ENCODE measurements around the gene RAD9A.
A peak's percentile ranks its signal among the peaks of the same experiment; 100 is the strongest.

Gene RAD9A

DNA sequence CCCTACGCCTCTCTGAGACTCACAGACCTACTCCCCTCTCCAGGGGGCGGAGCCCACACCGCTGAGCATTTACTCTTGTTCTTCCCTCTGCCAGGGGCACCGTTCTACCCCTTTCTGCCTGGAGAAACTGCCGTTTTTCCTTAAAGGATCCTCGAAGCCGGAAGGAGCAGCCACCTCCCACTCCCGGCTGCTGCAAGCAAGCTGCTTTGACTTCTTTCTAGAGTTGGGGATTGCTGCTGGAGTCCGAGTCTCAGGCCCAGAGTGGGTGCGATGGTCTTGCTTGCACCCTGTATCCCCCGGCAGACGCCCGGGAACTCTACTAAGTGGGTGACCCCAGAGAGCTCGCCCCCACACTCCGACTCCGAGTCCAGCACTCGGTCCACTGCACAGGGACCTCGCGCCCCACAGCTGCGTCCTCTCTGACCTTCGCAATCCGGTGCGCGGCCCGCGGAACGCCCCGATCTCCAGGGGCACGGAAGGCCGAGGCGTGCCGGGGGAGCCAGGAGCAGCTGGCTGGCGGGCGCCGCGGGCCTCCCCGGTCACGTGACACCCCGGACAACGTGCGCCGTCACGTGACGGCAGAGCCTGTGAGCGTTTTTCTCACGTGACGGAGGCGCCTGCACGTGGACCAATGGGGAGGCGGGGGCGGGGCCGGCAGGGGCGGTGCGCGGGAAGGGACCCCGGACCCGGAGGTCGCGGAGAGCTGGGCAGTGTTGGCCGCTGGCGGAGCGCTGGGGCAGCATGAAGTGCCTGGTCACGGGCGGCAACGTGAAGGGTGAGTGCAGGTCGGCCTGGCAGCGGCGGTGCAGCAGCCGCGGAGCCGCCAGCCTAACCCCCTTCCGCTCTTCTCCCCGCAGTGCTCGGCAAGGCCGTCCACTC is at the start of gene RAD9A:
Gene RAD9A, plus strand, starts transcription at position 683 of the 879 bp plus-strand sequence. Its CDS starts 59 bp downstream, at position 742.
- peak; percentile 68 for DNase-seq (ENCODE audit: low read depth, low spot score)

DNA sequence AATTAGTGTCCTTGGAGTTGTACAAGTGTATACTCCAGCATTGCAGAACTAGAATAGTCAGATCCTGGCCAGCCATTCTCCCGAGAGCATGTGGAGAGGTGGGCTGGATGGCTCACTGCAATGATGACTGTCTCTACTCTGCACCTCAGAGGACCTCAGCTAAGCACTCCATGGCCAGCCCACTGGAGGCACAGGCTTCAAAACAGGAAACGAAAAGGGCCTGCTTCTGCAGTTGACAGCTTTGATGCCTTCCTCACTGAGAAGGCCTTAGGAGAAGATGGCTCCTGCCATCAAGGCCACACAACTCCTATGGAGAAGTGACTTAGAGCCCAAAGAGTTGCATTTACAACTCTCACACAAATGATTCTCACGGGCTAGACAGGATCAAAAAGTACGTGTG is 47.5 kb upstream of the RAD9A start:
- no peak for DNase-seq (ENCODE audit: low read depth, low spot score)

DNA sequence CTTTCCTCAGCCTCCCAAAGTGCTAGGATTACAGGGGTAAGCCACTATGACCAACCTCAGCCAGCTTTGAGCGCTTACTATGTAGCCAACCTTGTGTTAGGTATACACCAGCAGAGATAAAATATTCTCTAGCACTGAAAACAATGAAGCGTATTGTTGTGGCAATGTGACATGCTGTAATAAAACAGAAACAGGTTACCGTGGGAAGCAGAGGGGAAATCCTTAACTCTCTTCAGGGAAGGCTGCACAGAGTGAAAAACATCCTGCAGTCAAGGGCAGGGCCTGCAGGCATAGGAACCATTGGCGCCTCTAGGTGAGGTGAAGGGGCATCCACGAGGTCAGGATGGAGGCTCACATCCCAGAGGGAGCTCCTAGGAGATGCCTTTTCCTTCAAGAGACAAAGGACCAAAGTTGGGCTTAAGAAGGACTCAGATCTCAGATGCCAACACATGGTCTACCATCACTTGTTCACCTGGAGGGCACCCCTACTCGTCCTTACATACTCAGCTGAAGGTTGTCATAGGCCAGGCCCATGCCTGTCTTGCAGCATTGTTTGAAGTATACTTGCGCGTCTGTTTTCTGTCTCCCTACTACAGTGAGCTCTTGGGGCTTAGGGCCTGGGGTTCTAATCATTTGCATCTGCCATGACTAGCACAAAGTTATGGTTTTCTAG is 46.4 kb upstream of the RAD9A start:
- no peak for DNase-seq (ENCODE audit: low read depth, low spot score)

DNA sequence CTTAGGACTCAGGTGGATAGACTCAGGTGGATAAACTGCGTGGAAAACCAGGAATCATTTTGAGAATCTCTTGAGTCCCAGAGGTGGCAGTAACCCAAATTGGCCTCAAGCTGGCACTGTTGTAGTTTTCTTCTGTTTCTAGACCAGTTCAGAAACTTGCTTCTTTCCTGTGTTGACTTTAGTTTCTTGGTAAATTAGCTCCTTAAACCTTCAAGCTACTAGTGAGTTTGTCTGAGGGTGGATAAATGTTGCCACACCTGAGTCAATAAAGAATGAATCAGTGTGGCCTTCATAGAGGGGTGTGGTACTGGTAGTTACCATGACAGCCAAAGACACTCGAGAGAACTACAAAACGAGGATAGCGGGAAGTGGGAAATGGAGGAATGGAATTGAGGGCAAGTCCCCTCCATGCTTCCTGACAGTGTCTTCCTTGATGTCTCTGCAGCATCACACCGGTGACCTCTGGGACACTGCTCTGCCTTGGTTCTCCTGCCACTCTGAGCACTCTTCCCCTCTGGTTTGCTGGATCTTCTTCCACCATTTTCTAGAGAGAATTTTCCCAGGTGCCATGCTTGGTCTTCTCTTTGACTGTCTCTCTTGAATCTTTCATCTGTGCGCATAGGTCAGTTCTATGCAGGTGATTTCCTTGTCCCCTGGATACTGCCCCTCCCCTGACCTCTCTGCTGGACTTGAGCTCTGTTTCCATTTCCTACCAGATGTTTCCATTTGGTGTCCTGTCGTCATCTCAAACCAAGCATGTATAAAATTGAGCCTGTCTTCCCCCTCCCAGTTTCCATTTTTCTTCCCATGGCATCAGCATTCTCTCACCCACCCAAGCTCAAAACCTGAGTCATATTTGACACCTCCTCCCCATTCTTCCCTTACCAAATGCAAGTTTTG is 45.6 kb upstream of the RAD9A start:
- no peak for DNase-seq (ENCODE audit: low read depth, low spot score)

DNA sequence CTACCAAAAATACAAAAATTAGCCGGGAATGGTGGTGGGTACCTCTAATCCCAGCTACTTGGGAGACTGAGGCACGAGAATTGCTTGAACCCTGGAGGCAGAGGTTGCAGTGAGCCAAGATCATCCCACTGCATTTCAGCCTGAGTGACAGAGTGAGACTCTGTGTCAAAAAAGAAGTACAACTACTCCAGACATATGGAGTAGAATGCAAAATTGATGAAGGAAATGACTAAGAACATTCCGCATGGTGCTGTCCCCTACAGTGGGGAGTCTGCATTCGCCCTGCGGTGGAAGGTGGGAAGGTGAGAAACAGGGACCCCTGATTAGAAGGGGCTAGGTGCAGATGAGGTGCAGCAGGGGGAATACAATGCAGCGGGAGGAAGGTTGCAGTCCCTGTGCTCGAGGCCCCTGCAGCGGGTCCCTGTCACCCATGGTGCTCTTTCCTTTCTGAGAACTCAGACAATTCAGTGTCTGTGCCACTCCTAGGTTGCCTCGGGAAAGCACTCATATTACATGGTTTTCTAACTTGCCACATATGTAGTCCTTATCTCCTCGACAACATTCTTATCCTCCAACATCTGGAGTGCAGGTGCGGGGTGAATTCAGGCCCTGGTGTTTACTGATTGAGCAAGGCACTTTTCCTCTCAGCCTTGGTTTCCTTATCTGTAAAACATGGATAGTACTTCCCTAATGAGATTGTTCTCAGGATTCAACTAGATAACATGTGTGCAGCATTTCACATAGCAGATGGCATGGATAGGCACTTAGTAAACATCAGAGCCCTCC is 43.6 kb upstream of the RAD9A start:
- DNase-seq (ENCODE audit: low read depth, low spot score) = no peak

DNA sequence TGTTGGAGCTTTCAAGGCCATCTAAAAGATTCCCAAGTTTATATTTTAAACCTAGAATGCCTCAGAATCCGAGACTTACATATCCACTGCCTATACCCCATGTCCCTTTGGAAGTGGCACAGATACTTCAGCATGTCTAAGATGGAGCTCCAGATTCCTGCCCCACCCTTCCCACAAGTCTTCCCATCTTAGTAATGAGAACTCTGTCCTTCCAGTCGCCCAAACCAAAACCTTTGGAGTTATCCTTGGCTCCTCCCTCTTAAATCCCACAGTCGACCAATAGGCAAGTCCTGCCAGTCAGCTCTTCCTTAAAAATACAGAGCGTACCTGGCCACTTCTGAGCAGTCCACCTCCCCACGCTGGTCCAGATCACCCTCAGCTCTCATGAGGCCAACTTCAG is 42.8 kb upstream of the RAD9A start:
- DNase-seq (ENCODE audit: low read depth, low spot score) = no peak

DNA sequence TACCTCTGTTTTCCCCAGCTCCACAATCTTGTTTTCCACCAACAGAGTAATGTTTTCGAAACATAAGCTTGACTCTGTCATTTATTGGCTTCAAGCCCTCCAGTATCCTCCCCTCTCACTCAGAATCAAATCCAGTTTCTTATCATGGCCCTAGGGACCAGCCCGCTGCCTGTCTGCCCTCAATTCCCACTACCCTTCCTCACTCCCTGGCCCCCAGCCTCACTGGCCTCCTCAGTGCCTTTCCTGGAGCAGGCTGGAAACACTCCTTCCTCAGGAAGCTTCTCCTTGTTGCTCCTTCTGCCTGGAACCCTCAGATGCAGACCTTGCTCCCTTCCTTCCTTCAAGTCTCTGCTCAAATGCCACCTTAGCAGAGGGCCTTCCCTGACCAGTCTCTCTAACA is 42.3 kb upstream of the RAD9A start:
- DNase-seq (ENCODE audit: low read depth, low spot score) = no peak

DNA sequence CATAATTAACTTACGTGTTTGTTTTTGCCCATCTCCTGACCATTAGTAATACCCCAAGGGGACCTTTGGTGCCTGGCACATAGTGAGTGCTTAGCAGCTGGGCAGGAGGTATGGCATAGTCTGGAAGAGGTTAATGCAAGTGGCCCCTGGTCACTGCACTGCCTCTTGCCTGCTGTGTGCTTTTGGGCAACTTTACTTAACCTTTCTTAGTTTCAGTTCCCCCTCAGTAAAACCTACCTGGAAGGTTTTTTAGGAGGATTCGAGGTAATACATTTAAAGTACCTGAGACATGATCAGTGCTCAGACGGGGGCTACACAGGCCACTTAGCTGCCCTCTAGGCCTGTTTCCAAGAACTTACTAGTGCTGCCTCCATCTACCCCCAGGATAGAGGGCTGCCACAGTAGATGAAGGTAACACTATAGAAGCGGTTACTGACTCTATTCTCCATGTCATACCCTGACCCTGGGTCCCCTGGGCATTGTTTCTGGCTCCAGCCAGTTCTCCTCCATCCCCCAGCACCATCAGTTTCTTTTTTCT is 41.8 kb upstream of the RAD9A start:
- DNase-seq (ENCODE audit: low read depth, low spot score) = no peak

DNA sequence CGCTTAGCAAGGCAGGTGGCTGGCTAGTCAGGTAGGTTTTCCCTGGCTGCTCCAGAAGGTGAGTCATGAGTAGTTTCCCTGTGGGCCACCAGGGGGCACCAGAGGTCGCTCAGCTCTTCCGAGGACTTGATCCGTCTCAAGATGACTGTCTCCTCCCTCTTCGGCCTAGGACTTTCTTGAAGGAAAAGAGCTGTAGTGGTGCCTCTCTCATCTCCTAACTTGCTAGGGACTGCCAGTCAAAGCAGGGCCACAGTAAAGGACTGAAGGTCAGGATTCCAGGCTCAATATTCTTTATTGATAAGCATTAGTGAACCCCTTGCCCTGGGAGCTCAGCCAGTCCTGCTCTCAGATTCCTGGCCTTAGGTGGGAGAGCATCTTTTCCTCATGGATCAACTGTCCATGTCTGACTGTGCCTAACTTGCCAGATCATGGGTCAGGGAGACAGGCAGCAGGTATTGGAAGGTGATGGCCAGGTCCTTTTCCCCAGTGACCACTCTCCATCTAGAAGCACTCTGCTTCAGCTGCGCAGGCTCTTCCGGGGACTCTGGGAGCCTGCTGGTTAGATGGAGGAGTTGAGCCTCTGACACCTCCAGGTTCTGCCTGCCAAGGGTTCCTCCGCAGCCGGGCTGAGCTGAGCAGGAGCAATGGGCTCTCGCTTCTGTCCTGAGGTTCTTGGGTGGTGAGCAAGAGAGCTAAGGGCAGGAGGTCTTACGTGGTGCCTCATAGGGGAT is 40.3 kb upstream of the RAD9A start:
- DNase-seq (ENCODE audit: low read depth, low spot score) = no peak

DNA sequence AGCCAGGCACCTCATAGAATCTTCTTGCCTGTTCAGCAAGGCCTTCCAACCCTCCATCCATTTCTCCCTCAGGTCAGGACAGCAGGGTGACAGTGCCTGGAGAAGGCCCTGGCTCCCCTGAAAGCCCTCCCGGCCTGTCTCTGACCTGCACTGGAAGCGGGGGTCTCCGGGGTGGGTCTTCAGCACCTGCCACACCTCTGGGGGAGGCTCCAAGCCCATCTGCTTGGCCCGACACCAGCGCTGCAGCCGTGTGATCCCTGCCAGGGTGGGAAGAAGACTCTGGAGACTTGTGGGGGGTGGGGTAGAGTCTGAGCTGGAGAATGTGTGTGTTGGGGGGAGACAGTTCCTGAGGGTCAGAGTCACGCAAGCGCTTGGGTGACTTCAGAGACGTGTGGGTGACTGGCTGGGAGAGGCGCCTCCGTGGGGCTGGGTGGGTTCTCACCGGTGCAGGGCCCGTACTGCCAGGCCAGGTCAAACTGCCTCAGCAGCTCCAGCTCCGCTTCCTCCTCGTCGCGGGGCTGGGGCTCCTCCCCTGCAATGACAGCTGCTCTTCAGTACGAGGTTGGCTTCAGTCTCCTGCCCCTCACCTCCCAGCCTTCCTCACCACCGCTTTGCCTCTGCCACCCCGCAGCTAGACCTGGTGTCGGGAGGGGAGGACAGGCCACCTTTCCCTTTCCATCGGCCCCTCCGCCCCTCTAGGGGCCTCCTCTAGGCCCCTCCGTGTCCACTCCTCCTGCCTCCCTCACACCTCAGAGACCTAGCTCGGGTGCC is 39.1 kb upstream of the RAD9A start:
- no peak for DNase-seq (ENCODE audit: low read depth, low spot score)

DNA sequence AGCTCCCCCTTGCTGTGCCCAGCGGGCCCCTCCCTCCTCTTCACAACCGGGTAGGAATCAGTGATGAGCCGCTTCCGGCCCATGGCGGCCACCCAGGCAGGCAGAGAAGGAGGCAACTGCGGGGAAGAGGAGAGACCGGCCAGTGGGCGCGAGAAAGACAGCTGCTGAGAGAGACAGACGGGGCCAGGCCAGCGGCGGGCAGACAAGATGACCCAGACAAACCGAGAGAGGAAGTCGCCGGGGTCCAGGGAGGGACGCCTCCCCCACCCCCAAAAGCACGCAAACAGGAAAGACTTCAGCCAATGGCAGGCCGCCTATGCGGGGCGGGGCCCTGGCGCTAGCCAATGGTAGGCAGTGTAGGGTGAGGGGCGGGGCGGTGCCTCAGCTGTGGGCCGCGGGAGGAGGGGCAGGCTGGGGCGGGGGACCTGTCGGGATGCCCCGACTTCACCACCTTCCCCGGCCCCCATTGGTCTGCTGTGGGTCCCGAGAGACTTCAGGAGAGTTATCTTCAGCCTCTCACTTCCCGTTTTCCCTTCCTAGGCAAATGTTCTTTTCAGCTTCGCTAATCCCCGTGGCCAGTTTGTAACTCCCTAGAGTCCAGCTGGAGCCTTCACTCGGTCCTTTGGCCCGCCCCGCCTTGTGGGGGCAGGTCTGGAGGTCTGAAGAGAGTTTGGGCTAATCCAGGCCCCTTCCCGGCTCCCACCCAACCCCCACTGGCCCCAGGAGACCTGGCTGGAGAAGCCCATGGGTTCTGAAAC is 38.3 kb upstream of the RAD9A start, which contains the start of gene POLD4:
Gene POLD4, minus strand, starts transcription at position 230 of the 758 bp plus-strand sequence. Its CDS starts 147 bp downstream, at position 83.
- peak; percentile 75 for DNase-seq (ENCODE audit: low read depth, low spot score)

DNA sequence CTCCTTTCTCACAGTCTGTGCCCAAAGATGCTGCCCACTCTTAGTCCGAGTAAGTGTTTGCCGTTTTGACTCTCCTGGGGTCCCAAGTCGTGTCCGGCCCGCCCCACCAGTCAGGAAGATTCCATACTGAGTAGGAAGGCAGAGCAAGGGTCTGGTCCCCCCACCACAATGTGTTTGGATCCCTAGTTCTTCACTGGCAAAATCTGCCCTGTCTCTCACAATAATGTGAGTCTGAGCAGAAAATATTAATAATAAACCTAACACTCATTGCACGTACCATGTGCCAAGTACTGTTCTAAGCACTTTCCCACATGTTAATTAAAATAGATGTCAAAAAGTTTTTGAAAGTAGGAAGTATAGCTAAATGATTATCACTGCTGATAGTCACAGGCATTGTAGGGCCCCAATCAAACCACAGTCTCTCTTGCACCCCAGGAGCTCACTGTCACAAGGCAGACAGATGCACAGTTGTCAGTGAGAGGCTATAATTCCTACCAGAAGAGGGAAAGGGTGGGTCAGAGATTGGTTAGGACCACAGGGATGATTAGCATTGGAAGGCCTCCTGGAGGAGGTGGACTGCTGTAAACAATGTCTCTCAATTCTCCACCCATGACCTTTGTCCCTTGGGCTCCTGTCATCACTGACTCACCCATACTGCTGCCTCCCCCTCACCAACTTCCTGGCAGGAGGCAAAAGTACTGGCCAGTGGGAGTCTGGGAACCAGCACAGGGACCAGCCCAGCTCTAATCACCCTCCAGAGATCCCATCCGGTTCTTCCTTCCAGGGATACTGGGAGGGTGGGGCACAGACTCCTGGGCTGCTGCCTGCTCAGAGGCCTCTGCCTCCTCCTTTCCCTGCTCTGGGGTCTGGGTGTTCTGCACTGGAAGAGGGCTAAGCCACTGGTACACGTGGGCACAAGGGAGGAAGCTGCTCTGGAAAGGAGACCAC is 37.4 kb upstream of the RAD9A start:
- peak; percentile 64 for DNase-seq (ENCODE audit: low read depth, low spot score)

DNA sequence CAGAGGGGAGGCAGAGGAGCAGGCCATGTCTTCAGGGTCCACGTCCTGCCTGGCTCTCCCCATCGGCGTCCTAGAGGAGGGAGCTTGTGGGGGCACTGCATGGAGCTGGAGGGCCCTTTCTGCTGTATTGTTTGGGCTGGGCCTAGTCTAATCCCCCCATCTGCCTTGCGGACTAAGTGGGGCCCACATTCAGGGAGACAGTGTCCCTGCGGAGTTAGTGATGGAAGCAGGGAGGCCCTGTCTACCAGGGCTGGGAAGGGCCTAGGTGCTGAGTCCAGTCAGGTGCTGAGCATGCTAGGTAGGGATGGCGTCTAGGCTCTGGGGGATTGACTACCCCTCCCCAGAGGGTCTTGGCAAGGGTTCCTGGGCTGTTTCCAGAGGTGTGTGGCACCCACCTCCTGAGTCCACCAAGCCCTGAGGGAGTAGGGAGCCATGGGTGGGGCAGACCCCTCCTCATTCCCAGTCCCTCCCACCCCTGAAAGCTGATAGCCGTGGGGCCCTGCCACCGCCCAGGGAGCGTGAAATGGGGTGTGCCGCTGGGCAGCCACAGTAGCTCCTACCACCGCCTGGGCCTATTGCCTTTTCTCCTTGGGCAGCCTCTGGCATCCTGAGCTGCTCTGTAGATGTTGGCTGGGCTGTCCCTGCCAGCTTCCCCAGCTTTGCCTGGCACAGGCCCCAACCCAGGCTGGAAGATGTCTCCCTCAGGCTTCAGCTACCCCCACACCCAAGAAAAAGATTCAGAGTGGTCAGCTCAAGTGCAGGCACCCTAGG is 36.6 kb upstream of the RAD9A start:
- DNase-seq (ENCODE audit: low read depth, low spot score) = no peak

DNA sequence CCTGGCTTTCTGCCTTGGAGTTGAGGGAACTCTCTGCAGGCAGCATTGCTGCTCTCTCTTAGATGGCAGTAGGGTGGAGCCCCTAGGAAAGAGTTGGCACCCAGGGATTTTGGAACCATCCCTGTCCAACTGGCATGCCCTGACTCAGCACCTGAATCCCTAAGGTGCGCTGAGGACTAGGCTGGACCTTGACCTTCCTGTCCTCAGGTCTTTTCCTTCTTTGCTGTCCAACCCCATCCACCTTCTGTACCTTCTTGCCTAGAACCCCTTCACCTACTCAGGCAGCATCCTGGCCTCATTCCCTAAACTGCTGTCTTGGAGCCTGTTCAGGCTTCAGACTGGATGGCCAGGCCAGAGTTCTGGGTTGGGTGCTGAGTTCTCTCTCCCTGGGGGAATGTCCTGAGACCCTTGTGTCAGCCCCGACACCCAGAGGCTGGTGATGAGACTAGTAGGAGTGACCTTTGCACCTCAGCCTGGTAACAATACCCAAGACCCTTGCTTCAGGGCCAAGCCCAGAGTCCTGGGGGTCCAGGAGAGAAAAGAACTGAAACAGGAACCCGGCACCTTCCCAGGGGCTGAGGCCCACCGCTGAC is 35.9 kb upstream of the RAD9A start:
- no peak for DNase-seq (ENCODE audit: low read depth, low spot score)

DNA sequence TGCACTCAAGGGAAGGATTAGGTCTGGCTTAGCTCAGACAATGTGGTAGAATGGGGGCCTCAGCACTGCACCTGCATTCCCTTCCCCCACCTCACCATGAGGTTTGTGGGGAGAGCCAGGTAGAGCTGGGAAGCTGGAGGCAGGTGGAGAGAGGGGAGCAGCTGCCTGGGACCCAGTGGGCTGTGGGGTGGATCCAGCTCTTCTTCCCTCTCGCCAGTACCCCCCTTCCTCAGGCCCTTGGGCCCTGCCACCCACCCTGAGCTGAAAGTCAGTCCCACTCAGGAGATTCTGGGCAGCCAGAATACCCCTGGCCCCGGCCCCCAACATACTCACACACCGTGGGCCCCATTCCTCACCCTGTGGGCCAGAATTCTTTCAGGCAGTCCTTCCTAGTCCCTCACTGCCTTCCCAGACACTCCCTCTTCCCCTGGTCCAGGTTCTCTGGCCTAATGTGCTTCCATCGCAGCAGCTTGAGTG is 35.4 kb upstream of the RAD9A start:
- DNase-seq (ENCODE audit: low read depth, low spot score) = no peak

Data from brain pericyte (primary cell).